Stimulated activated CD4-positive, alpha-beta T cell treated with anti-CD3 and anti-CD28 coated beads, Interleukin-4, amount 100 ng/mL, for 4 hours (primary cell): ENCODE measurements around the gene CHRNB2.

Source experiments
- DNase-seq, 2 experiments: peaks; one replicate each; pipeline ENCODE4 v3.0.0-alpha.2; 2020

The CHRNB2 gene

GRCh38 chr1:154614247-154614646 lies 46.7 kb downstream of the CHRNB2 start:
- DNase-seq, result no peak

DNA sequence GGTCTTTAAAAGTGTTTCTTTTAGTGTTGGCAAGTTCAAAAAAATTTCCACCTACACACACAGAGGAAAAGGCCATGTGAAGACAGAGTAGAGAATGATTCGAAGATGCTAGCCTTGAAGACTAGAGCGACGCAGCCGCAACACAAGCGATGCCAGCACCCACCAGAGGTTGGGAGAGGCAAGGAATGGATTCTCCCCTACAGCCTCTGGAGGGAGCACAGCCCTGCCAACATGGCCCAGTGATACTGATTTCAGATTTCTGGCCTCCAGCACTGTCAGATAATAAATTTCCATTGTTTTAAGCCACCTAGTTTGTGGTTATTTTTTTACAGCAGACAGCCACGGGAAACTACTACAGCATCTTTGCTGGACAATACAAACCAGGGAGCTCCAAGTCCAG lies 47.3 kb downstream of the CHRNB2 start:
- no peak for DNase-seq

GRCh38 chr1:154615411-154615810 lies 47.8 kb downstream of the CHRNB2 start:
- no peak for DNase-seq

DNA sequence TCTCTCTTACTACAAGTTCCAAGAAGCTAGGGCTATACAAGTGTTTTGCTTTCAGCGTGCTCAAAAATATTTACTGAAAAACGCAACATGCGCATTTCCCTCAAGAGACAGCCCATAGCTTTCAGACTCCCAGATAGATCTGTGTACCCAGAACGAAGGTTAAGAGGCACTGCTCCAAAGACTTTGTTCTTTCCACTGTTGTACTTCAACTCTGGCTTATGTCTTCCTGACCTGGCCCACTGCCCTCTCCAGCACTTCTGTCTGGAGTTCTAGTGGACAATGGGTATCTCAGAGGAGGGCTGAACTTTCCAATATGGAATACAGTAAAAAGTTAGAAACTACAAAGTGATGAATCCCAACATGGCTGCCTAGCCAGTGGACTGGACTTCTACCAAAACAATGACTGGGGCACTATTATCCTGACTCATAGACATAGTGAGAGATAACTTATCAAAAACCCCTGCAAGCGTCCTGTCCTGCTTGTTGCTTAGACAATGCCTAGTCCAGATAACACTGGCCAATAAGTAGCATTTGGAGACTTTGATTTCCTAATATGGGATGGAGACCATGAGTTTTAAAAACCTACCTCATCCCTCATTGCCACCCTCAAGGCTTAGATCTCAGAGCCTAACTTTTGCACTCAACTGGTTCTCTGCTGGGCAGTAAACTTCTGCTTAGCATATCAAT lies 49.2 kb downstream of the CHRNB2 start:
- no peak for DNase-seq

DNA sequence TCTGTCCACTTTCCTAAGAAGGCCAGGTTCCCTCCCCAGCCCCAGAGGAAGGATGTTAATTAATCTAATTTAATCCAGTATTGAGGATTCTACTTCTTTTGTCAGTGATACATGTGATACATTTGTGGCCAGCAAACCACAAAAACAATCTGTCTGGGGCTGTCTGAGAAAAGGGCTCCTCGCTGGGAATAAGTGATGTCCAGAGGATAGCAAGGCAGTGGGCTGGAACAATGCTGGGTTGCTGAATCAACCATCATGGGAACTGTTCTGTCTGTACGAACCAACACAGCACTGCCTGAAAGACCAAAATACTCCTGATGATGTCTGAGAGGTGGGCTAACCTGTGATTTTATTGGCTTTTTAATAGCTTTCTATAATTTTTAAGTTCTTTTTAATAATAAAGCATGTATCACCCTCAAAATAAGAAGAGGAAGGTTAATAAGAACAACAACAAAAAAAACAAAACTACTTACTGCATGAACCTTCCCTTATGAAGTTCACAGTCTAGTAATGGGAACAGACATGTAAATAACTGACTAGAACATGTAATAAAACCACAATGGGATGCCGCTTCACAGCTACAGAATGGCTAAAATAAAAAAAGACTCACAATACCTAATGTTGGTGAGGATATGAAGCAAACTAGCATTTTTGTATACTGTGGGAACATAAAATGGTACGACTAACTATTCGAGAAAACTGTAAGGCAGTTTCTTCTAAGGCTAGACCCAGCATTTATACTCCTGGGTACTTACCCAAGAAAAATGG lies 51.8 kb downstream of the CHRNB2 start:
- no peak for DNase-seq

GRCh38 chr1:154620751-154621150 lies 53.2 kb downstream of the CHRNB2 start:
- no peak for DNase-seq

- no peak for DNase-seq
Measured at GRCh38 chr1:154621875-154622274, 54.3 kb downstream of the CHRNB2 start.

DNA sequence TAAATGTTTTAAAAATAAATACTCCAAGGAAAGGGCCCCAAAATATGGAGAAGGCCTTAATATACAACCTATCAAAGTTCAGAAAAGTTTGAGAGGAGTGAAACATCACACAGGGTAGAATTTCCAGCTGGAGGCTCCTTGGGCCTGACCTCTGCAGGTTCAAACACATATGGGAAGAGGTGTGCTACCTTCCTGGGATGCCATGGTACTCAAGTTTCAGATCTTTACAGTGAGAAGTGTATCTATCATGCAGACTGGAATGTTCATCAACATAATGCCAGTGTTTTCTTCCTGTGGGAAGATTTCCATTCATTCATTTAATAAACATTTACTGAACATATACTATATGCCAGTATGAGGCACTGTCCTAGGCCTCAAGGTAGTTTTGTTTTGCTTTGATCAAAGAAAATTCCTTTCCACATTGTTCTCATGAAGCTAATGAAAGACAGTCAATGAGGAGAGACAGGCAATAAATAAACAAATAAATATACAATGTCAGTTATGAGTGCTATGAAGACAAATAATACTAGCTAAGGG lies 55.0 kb downstream of the CHRNB2 start:
- no peak for DNase-seq

GRCh38 chr1:154623358-154623757 lies 55.8 kb downstream of the CHRNB2 start:
- DNase-seq, result no peak

DNA sequence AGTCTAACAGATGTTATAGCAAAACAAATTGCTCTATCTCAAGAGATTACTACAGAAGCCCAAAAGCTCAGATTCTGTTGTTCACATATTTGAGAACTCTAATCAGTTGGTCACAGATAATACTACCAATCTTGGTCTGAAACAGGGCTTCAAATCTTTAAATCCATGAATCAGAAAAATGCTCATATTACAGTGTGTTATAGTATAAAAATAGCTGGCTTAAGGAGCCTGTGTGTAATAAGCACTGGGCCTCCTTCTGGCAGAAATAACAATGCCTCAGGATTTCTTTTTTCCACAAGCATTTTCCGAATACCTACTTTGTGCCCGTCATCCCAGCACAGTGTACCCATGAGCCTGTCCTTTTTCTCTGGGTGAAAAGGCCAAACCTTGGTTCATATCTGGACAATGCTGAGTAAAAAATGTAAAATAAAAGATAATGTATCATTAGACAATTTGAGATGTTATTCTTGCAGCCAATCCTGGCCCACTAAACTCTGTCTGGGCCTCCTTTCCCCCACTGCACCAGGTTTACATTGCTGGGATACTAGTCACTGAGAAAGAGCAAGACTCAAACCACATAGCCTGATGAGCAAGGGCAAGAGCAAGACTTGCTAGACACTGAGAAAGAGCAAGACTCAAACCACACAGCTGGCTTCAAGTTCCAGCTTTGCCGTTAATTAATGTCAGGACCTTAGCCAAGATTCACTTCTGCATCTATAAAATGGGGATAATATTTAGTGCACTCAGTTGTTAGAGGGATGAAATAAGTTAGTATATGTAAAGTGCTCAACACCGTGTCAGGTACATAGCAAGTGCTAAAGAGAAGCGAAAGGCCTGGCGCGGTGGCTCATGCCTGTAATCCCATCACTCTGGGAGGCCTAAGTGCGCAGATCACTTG lies 57.4 kb downstream of the CHRNB2 start:
- DNase-seq, result no peak

GRCh38 chr1:154626456-154627256 lies 59.1 kb downstream of the CHRNB2 start:
- DNase-seq, result no peak

- DNase-seq, result peak; percentile 90 to 93
Measured at GRCh38 chr1:154627257-154628120, 59.9 kb downstream of the CHRNB2 start.

DNA sequence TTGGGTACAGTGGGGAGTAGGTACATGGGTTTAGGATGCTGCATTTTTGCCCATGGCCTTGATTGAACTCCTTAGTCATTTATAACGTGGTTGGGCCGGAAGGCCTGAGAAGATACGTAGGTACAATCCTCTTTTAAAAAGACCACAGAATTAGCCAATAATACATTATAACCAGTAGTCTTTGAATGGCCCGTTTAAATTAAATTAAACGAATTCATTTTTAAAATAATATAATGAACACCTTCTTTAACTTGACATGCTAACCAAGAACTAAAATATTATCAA lies 60.5 kb downstream of the CHRNB2 start:
- DNase-seq, result no peak

- DNase-seq, result no peak
Measured at GRCh38 chr1:154629061-154629674, 61.6 kb downstream of the CHRNB2 start.
